MM.1S (cell line): Measurements from ENCODE around the gene GUCY1B1.

ENCODE experiments used
- DNase-seq: peaks from one replicate; pipeline ENCODE4 v3.0.0-alpha.2; 2015
- H2AFZ ChIP-seq: fragments of 300-600 bp; sonication (generic); 2 replicates; pipeline ENCODE4 v1.6.0; 2016; ENCODE audit warnings: antibody characterized with exemption, low read length
- H3F3A ChIP-seq: fragments of 300-600 bp; sonication (generic); 2 replicates; pipeline ENCODE4 v1.6.1; 2016; ENCODE audit warnings: mild to moderate bottlenecking, antibody characterized with exemption, low read length, moderate library complexity, mixed read lengths; ENCODE audit not compliant: insufficient read depth
- H3K27ac ChIP-seq: fragments of 300-600 bp; sonication (generic); 2 replicates; pipeline ENCODE4 v1.5.1; 2016; ENCODE audit warnings: mild to moderate bottlenecking, low read length
- H3K27me3 ChIP-seq: fragments of 300-600 bp; sonication (generic); replicated peaks from 2 replicates; pipeline ENCODE4 v1.6.0; 2016; ENCODE audit warnings: low read length; ENCODE audit not compliant: insufficient read depth
- H3K36me3 ChIP-seq: fragments of 300-600 bp; sonication (generic); replicated peaks from 2 replicates; pipeline ENCODE4 v1.6.1; 2016; ENCODE audit warnings: mild to moderate bottlenecking, low read length, mixed read lengths; ENCODE audit not compliant: insufficient read depth
- H3K4me1 ChIP-seq: fragments of 300-600 bp; sonication (generic); 2 replicates; pipeline ENCODE4 v1.6.1; 2016; ENCODE audit warnings: low read length, mixed read lengths
- H3K4me2 ChIP-seq: fragments of 300-600 bp; sonication (generic); 2 replicates; pipeline ENCODE4 v1.6.0; 2016; ENCODE audit warnings: low read depth, low read length
- H3K4me3 ChIP-seq: fragments of 300-600 bp; sonication (generic); 2 replicates; pipeline ENCODE4 v1.5.1; 2016; ENCODE audit warnings: low read length, mixed read lengths
- H3K79me2 ChIP-seq: fragments of 300-600 bp; sonication (generic); 2 replicates; pipeline ENCODE4 v1.6.1; 2016; ENCODE audit warnings: mixed run types, low read length, mixed read lengths
- H3K9ac ChIP-seq: fragments of 300-600 bp; sonication (generic); 2 replicates; pipeline ENCODE4 v1.6.1; 2016; ENCODE audit warnings: low read length, mixed read lengths
- H3K9me2 ChIP-seq: fragments of 300-600 bp; sonication (generic); replicated peaks from 2 replicates; pipeline ENCODE4 v1.6.1; 2016; ENCODE audit warnings: mild to moderate bottlenecking, low read length, mixed read lengths; ENCODE audit not compliant: insufficient read depth
- H3K9me3 ChIP-seq: fragments of 300-600 bp; sonication (generic); replicated peaks from 2 replicates; pipeline ENCODE4 v1.6.1; 2016; ENCODE audit warnings: mild to moderate bottlenecking, low read length, mixed read lengths; ENCODE audit not compliant: insufficient read depth
- H4K20me1 ChIP-seq: fragments of 300-600 bp; sonication (generic); 2 replicates; pipeline ENCODE4 v1.6.1; 2016; ENCODE audit warnings: mild to moderate bottlenecking, low read length, moderate library complexity, mixed read lengths; ENCODE audit not compliant: insufficient read depth
- EZH2 ChIP-seq: fragments of 300-600 bp; sonication (generic); optimal IDR thresholded peaks from 2 replicates; pipeline ENCODE3; 2017; ENCODE audit warnings: low read depth, mild to moderate bottlenecking, antibody characterized with exemption, low read length, mixed read lengths
- EZH2phosphoT487 ChIP-seq: fragments of 300-600 bp; sonication (generic); IDR thresholded peaks from 2 replicates; pipeline ENCODE4 v1.6.1; 2018; ENCODE audit warnings: antibody characterized with exemption, low read length
- TF ChIP-seq, protein P1 (sequence below): fragments of 300-600 bp; sonication (generic); IDR thresholded peaks from 2 replicates; pipeline ENCODE4 v1.5.1; 2016; ENCODE audit warnings: antibody characterized with exemption, low read length, mixed read lengths

GUCY1B1 gene

DNA sequence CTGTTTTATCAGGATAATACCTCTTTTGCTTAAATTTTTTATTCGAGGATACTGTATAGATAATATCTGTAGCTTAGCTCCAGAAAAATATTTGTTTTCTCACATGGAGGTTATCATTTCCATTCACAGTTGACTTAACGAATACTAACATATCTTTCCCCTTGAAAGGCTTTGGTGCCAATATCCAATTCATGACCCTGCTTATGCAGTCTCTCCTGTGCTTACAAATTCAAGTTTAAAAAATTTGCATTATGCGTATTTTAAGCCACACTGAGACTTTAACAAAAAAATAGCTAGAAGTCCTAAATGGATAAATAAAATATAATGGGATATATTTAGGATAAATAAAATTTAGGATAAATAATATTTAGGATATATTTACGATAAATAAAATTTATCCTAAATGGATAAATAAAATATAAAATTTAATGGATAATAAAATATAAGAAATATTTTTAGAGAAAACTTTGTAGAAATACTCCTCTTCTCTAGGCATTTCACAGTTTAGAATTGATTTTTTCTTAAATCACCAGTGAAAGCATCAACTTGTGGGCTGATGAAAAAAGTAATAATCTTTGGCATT, 22.5 kb downstream of the GUCY1B1 start:
- no peak for DNase-seq
- TF ChIP-seq EZH2 (no peak), EZH2phosphoT487 (no peak)
- TF ChIP-seq, protein P1, sequence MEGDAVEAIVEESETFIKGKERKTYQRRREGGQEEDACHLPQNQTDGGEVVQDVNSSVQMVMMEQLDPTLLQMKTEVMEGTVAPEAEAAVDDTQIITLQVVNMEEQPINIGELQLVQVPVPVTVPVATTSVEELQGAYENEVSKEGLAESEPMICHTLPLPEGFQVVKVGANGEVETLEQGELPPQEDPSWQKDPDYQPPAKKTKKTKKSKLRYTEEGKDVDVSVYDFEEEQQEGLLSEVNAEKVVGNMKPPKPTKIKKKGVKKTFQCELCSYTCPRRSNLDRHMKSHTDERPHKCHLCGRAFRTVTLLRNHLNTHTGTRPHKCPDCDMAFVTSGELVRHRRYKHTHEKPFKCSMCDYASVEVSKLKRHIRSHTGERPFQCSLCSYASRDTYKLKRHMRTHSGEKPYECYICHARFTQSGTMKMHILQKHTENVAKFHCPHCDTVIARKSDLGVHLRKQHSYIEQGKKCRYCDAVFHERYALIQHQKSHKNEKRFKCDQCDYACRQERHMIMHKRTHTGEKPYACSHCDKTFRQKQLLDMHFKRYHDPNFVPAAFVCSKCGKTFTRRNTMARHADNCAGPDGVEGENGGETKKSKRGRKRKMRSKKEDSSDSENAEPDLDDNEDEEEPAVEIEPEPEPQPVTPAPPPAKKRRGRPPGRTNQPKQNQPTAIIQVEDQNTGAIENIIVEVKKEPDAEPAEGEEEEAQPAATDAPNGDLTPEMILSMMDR = no peak
- H3K9ac ChIP-seq = no peak overlapping the region
- no peaks in the 10 kb centered on the region for H3K9me3 ChIP-seq
- no peak overlapping the region for H3K4me2 ChIP-seq
- H3K4me3 ChIP-seq = no peak overlapping the region
- H3K27me3 ChIP-seq = no peaks in the 10 kb centered on the region
- no peak overlapping the region for H2AFZ ChIP-seq
- no peaks in the 10 kb centered on the region for H4K20me1 ChIP-seq
- no peaks in the 10 kb centered on the region for H3K36me3 ChIP-seq
- H3K4me1 ChIP-seq = no peaks in the 10 kb centered on the region
- no peak overlapping the region for H3K27ac ChIP-seq
- no peaks in the 10 kb centered on the region for H3K9me2 ChIP-seq
- H3K79me2 ChIP-seq = no peaks in the 10 kb centered on the region
- H3F3A ChIP-seq = no peaks in the 10 kb centered on the region

DNA sequence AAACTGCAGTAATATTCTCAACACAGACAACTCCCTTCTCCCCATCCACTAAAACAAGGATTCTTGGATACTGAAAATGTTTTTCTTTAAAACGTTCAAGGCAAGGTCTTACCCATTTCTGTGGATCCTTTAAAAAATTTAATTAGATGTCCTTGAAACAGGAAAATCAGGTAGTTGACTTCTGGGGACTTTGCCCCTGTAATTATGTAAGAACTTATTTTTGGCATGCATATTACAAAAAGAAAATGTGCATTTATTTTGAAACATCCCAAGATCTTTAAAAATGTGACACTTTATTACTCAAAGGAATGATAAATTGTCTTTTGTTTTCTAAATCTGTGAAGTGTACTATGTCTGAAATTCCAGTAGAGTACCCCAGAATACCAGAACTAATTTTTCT, 25.8 kb downstream of the GUCY1B1 start:
- TF ChIP-seq EZH2phosphoT487 (no peak), EZH2 (no peak)
- TF ChIP-seq, protein P1 = no peak
- Histone ChIP-seq H3K27me3 (no peaks in the 10 kb centered on the region), H3K27ac (no peak overlapping the region), H3K9me2 (no peaks in the 10 kb centered on the region), H2AFZ (no peak overlapping the region), H3K36me3 (no peaks in the 10 kb centered on the region), H3K4me2 (no peak overlapping the region), H3F3A (0 out of 2 replicates have a peak, but pooled peaks cover 2% of the 10 kb centered on the region), H3K79me2 (no peaks in the 10 kb centered on the region), H3K4me3 (no peak overlapping the region), H3K9ac (no peak overlapping the region), H3K4me1 (peaks cover 7% of the 10 kb centered on the region), H3K9me3 (no peaks in the 10 kb centered on the region), H4K20me1 (no peaks in the 10 kb centered on the region)
- no peak for DNase-seq

DNA sequence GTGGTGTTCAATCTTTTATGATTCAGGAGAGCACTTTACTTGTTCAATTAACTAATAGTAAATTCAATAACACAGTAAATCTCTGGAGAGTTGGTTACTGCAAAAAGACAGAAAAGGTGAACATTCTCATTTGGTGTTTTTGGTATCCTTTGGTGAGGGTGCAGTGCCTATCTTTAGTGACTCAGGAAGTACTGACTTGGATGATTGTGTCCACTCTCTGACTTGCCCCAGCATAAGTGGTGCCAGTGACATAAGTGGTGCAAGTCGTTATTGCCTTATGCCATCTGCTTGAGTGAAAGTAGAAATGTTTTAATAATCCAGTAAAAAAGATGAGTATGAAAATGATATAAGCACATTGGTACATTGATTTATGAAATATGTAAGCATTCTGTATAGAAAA, 27.0 kb downstream of the GUCY1B1 start:
- no peak overlapping the region for H3K27ac ChIP-seq
- TF ChIP-seq EZH2 (no peak), EZH2phosphoT487 (no peak)
- TF ChIP-seq, protein P1 = no peak
- H3K4me1 ChIP-seq = peaks cover 8% of the 10 kb centered on the region
- no peak overlapping the region for H3K4me2 ChIP-seq
- no peaks in the 10 kb centered on the region for H3K9me3 ChIP-seq
- no peak overlapping the region for H2AFZ ChIP-seq
- DNase-seq = no peak
- no peaks in the 10 kb centered on the region for H3K36me3 ChIP-seq
- H3K4me3 ChIP-seq = no peak overlapping the region
- H3K9ac ChIP-seq = no peak overlapping the region
- no peaks in the 10 kb centered on the region for H4K20me1 ChIP-seq
- H3K27me3 ChIP-seq = no peaks in the 10 kb centered on the region
- H3K79me2 ChIP-seq = no peaks in the 10 kb centered on the region
- 0 out of 2 replicates have a peak, but pooled peaks cover 3% of the 10 kb centered on the region for H3F3A ChIP-seq
- H3K9me2 ChIP-seq = no peaks in the 10 kb centered on the region
